ENCODE measurements around the gene UBL5. TPM values are rescaled to one million over a fixed set of nuclear protein-coding genes. Genes with fewer than 3 reads are reported as not detected.

Gene UBL5
- total RNA-seq, 1 experiment from 2014 or later: 403 TPM

- TF ChIP-seq CTCF (conservative IDR thresholded peaks at IDR 0.05) (no peak), EZH2 (IDR thresholded peaks at IDR 0.05; ENCODE audit: low read depth) (no peak)
- BruUV-seq (replicated peaks): no TSS peak
- ChIA-PET CTCF (no interaction called here), POLR2A (ENCODE audit: unreplicated experiment) (no interaction called here)
- intact Hi-C loops (cut with micrococcal nuclease; ENCODE audit: unreplicated experiment): no loop called here
- Histone ChIP-seq H2AFZ (no peak overlapping the region), H3K27ac (no peak overlapping the region), H3K36me3 (ENCODE audit: low read depth) (no peaks in the 10 kb centered on the region), H3F3A (ENCODE audit: insufficient read depth, low read depth) (no peaks in the 10 kb centered on the region), H3K4me2 (no peak overlapping the region), H3K9me3 (ENCODE audit: insufficient read depth, low read depth) (no peaks in the 10 kb centered on the region), H3K9me2 (ENCODE audit: insufficient read depth) (no peaks in the 10 kb centered on the region), H3K79me2 (ENCODE audit: low read depth) (no peaks in the 10 kb centered on the region), H3K4me3 (no peak overlapping the region), H3K4me1 (replicated peaks; ENCODE audit: insufficient read depth) (no peaks in the 10 kb centered on the region), H4K20me1 (ENCODE audit: insufficient read depth) (no peaks in the 10 kb centered on the region), H3K27me3 (ENCODE audit: insufficient read depth, low read depth) (no peaks in the 10 kb centered on the region)
- DNase-seq: no peak
Observed at GRCh38 chr19:9868983-9869617, 41.4 kb downstream of the UBL5 start.

DNA sequence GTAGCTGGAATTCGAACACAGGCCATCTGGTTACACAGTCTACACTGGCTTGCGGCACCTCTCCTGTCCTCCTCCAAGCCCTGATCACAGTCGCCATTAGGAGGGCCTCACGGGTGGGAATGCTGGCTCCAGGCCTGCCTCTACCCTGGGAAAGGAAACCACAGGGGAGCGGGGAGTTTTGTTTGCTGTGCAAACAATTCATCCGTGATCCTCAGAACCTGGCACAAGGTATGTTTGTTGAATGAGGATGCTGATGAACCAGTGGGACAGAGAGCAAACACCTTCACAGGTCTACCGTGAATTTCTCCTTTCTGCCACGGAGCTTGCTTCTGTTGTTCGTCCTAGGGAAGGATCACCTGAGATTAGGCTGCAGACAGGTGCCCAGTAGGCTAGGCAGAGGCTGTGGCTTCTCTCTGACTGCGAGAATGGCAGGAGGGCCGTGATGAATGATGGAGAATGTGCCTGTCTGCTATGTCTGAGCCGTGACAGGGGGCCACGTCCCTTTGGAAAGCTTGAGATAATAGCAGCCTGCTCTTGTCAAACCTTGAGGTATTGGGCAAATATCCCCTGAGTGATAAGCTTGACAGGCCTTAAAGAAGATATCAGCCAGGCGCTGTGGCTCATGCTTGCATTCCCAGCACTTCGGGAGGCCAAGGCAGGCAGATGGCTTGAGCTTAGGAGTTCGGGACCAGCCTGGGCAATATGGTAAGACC lies 44.1 kb downstream of the UBL5 start:
- Histone ChIP-seq H3K27ac (no peak overlapping the region), H3F3A (ENCODE audit: insufficient read depth, low read depth) (no peaks in the 10 kb centered on the region), H3K4me3 (no peak overlapping the region), H3K9me3 (ENCODE audit: insufficient read depth, low read depth) (no peaks in the 10 kb centered on the region), H3K27me3 (ENCODE audit: insufficient read depth, low read depth) (no peaks in the 10 kb centered on the region), H3K4me2 (no peak overlapping the region), H3K79me2 (ENCODE audit: low read depth) (no peaks in the 10 kb centered on the region), H3K9me2 (ENCODE audit: insufficient read depth) (no peaks in the 10 kb centered on the region), H3K4me1 (replicated peaks; ENCODE audit: insufficient read depth) (no peaks in the 10 kb centered on the region), H3K36me3 (ENCODE audit: low read depth) (no peaks in the 10 kb centered on the region), H4K20me1 (ENCODE audit: insufficient read depth) (no peaks in the 10 kb centered on the region), H2AFZ (no peak overlapping the region)
- POLR2A ChIA-PET (ENCODE audit: unreplicated experiment): no interaction called here
- no peak for TF ChIP-seq EZH2 (IDR thresholded peaks at IDR 0.05; ENCODE audit: low read depth)
- TF ChIP-seq CTCF (conservative IDR thresholded peaks at IDR 0.05): no peak
- intact Hi-C loops (cut with micrococcal nuclease; ENCODE audit: unreplicated experiment): no loop called here
- BruUV-seq (replicated peaks): no TSS peak
- DNase-seq: no peak
- CTCF ChIA-PET: no interaction called here

- ChIA-PET POLR2A (ENCODE audit: unreplicated experiment) (no interaction called here), CTCF (no interaction called here)
- intact Hi-C loops (cut with micrococcal nuclease; ENCODE audit: unreplicated experiment): no loop called here
- no peak for DNase-seq
- Histone ChIP-seq H3K9me2 (ENCODE audit: insufficient read depth) (no peaks in the 10 kb centered on the region), H4K20me1 (ENCODE audit: insufficient read depth) (no peaks in the 10 kb centered on the region), H3K4me1 (replicated peaks; ENCODE audit: insufficient read depth) (0 out of 2 replicates have a peak, but pooled peaks cover 2% of the 10 kb centered on the region), H3K36me3 (ENCODE audit: low read depth) (no peaks in the 10 kb centered on the region), H3K4me2 (no peak overlapping the region), H2AFZ (no peak overlapping the region), H3F3A (ENCODE audit: insufficient read depth, low read depth) (no peaks in the 10 kb centered on the region), H3K9me3 (ENCODE audit: insufficient read depth, low read depth) (no peaks in the 10 kb centered on the region), H3K27me3 (ENCODE audit: insufficient read depth, low read depth) (no peaks in the 10 kb centered on the region), H3K4me3 (no peak overlapping the region), H3K27ac (no peak overlapping the region), H3K79me2 (ENCODE audit: low read depth) (no peaks in the 10 kb centered on the region)
- BruUV-seq (replicated peaks): no TSS peak
- no peak for TF ChIP-seq CTCF (conservative IDR thresholded peaks at IDR 0.05)
- TF ChIP-seq EZH2 (IDR thresholded peaks at IDR 0.05; ENCODE audit: low read depth): no peak
Observed at GRCh38 chr19:9872618-9873242, 45.0 kb downstream of the UBL5 start.
